Smooth muscle cell of trachea (primary cell): ENCODE data around the gene SIN3B. TPM values are rescaled to one million over a fixed set of nuclear protein-coding genes. Genes with fewer than 3 reads are reported as not detected.

Experiments
- total RNA-seq: library from RNA; depleted of rRNA; stranded (reverse); fragments of >200 nt; gene quantifications from 2 replicates; pipeline ENCODE4 v1.2.1, GENCODE V29; 2014

SIN3B gene
- 32.3 and 44.0 TPM in 2 replicates for total RNA-seq

GRCh38 chr19:16829010-16829821 lies at the start of gene SIN3B:
SIN3B (plus strand) TSS chr19:16829398; CDS start chr19:16829421, 23 bp downstream.

GRCh38 chr19:16888629-16889365 lies 59.6 kb downstream of the SIN3B start, which contains the start of gene F2RL3:
F2RL3 (plus strand) TSS chr19:16888999; CDS start chr19:16889190, 191 bp downstream.

Other genes with a start within 250 kb of the SIN3B start
- gene MED26, start 201.2 kb upstream of the SIN3B start, total RNA-seq: 5.8 and 6.1 TPM in 2 replicates
- 63.5 and 115 TPM in 2 replicates for gene SMIM7, start 169.3 kb upstream of the SIN3B start, total RNA-seq
- 1.9 and 5.6 TPM in 2 replicates for gene TMEM38A, start 168.3 kb upstream of the SIN3B start, total RNA-seq
- under 0.01 TPM in 1 of 2 replicates, not detected in the other for gene NWD1, start 109.6 kb upstream of the SIN3B start, total RNA-seq
- gene F2RL3, start 59.6 kb downstream of the SIN3B start, total RNA-seq: 0.17 TPM in 1 of 2 replicates, not detected in the other
- 0.44 and 3.5 TPM in 2 replicates for gene CPAMD8, start 197.4 kb downstream of the SIN3B start, total RNA-seq
- gene HAUS8, start 246.1 kb downstream of the SIN3B start, total RNA-seq: 1.3 and 4.9 TPM in 2 replicates
- 78.8 and 104 TPM in 2 replicates for gene MYO9B, start 246.4 kb downstream of the SIN3B start, total RNA-seq